Measurements from ENCODE around the gene COG4.

COG4 gene

GRCh38 chr16:70478169-70478568 is 45.2 kb downstream of the COG4 start:
- no peak for DNase-seq

GRCh38 chr16:70476272-70477020 is 46.9 kb downstream of the COG4 start:
- DNase-seq: no peak

DNA sequence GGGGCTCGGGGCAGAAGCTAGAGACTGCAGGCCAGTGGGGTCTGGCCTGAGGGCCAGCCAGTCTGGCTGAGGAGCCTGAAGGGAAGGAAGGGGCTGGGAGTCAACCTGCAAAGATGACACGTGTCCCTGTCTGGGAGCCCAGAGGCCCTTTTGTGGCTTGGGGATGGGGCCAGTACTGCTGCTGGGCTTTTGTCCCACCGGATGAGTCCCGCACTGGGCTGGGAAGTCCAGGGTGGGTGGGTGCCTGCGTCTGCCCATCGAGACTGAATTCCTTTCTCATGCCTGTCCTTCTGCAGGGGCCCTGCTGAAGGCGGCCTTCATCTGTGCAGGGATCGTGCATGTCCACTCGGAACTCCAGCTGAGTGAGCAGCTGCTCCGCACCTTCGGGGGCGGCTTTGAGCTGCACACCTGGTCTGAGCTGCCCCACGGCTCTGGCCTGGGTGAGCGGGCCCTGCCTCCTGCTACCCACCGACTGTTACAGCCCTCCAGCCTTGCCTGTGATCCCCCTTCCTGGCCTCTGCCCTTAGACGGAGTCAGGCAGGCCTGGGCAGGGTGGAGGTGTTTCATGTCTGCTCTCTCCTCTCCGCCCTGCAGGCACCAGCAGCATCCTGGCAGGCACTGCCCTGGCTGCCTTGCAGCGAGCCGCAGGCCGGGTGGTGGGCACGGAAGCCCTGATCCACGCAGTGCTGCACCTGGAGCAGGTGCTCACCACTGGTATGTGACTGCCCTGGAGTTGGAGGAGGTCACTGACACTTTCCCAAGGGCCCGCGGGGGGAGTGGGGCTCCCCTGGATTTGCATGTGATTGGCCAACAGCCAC is 48.1 kb downstream of the COG4 start:
- DNase-seq: no peak

DNA sequence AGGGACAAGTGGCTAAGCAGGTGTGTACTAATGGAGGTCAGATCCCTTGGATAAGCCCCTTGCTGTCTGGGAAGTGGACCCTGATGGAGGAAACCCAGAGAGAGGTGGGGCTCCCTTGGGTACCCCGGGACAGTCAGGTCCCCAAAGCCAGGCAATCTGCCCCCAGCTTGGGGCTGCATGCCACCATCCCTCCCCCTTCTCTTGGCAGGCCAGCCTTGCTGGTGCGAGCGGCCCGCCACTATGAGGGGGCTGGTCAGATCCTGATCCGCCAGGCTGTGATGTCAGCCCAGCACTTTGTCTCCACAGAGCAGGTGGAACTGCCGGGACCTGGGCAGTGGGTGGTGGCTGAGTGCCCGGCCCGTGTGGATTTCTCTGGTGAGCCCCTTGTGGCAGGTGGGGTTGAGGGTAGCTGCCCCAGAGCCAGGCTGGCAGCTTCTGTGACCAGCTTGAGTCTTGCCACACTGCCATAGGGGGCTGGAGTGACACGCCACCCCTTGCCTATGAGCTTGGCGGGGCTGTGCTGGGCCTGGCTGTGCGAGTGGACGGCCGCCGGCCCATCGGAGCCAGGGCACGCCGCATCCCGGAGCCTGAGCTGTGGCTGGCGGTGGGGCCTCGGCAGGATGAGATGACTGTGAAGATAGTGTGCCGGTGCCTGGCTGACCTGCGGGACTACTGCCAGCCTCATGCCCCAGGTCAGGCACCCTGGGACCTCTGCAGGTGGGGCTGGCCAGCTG is 48.9 kb downstream of the COG4 start:
- no peak for DNase-seq

GRCh38 chr16:70473446-70474319 is 49.7 kb downstream of the COG4 start:
- DNase-seq: no peak

GRCh38 chr16:70472786-70473433 is 50.4 kb downstream of the COG4 start:
- no peak for DNase-seq

DNA sequence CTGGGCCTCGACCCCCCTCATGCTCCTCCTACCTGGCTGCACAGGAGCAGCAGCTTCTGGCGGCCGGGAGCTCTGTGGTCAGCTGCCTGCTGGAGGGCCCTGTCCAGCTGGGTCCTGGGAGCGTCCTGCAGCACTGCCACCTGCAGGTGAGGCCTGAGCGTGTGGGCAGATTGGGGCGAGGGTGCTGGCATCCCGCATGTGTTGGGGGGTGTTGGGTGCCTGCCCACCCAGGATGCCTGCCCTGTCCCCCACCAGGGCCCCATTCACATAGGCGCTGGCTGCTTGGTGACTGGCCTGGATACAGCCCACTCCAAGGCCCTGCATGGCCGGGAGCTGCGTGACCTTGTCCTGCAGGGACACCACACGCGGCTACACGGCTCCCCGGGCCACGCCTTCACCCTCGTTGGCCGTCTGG is 52.4 kb downstream of the COG4 start:
- no peak for DNase-seq

DNA sequence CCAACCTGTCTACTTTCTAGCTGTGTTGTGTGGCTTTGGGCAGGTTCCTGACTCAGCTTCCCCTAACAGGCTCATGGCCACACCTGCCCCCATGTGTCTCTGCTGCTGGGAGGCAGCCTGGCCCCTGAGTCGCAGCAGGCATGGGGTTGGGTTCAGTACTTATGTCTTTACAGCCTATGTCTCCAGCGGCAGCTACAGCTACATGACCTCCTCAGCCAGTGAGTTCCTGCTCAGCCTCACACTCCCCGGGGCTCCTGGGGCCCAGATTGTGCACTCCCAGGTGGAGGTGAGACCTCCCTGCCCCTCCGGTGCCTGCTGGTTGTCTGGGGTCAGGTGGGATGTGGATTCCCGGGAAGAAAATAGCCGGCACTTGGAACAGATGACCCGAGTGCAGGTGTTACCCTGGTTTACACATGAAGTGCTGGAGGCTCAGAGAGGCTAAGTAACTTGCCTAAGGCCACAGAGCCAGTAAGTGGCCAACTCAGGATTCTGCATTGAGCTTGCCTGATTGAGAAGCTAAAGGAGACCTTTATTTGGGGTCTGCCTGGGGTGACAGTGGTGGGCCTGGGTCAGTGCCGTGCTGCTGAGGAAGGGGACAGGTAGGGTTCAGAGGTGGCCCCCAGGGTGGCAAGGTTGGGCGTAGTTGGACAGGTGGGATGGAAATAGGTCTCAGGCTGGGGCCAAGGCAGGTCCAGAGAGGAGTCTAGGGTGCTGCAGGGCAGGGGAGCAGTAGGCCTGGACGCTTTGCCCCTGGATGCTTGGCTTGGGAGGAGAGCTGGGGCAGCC is 53.0 kb downstream of the COG4 start:
- no peak for DNase-seq

DNA sequence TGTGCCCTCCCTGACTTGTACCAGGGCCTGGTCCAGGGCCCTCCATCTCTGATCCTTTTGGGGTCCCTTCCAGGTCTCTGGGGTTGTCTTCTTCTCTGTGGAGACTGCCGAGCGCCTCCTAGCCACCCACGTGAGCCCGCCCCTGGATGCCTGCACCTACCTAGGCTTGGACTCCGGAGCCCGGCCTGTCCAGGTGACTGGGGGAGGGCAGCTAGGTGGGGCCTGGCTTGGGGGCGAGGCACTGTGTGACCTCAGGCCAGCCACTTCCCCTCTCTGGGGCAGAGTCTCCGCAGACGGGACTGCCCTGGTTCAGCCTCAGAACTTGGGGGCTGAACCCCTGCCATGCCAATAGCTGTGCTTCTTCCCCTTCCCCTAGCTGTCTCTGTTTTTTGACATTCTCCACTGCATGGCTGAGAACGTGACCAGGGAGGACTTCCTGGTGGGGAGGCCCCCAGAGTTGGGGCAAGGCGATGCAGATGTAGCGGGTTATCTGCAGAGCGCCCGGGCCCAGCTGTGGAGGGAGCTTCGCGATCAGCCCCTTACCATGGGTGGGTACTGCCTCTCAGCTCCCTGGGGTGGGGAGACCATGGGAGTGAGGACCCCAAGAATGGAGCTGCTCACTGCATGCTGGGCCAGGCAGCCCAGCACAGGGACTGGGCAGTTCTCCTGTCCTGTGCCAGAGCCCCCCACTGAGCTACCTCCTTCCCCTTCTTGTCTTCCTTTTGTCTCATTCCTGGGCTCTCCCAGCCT is 54.4 kb downstream of the COG4 start:
- DNase-seq: no peak

GRCh38 chr16:70467608-70468007 is 55.7 kb downstream of the COG4 start:
- no peak for DNase-seq

- no peak for DNase-seq
Observed at GRCh38 chr16:70467113-70467512, 56.2 kb downstream of the COG4 start.

GRCh38 chr16:70466805-70467076 is 56.6 kb downstream of the COG4 start:
- no peak for DNase-seq

- no peak for DNase-seq
Observed at GRCh38 chr16:70465999-70466804, 57.2 kb downstream of the COG4 start.

DNA sequence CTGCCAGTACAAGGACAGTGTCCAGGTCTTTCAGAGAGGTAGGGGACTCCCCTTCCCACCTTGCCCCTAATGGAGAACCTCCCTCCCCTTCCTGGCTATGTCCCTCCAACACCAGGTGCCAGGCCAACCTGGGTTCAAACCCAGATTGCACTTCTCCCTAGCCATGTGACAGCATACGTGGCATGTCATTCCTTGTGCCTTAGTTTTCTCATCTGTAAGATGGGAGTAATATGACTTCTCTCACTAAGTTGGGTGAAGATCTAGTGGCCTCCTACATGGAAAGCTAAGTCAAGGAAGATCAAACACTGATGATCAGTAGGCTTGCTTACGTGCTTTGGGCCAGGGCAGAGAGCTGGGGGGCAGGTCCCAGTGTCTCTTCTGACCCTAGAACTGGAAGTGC is 60.1 kb downstream of the COG4 start:
- no peak for DNase-seq

DNA sequence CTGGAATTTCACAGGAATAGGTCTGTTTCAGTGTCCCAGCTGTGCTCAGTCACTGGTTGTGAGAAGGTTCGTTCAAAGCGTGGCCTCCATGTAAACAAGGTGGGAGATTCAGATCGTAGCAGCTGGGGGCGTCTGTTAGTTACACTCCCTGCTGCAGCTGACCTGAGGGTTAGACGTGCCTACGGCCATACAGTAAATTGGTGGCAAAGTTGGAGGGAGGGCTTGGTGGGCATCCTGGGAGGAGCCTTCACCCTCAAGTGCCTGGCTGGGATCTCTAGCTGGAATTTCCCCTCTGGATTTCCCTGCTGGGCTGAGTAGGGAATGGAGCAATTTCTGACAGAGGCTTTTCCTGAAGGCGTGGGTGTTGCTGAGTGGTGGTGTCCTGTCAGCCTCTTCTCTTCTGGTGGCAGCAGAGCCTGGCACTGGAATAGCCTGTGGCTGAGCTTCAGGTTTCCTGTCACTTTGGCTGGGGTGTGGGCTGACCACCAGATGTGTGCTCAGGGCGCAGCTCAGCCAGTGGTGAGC is 62.6 kb downstream of the COG4 start:
- DNase-seq: no peak

DNA sequence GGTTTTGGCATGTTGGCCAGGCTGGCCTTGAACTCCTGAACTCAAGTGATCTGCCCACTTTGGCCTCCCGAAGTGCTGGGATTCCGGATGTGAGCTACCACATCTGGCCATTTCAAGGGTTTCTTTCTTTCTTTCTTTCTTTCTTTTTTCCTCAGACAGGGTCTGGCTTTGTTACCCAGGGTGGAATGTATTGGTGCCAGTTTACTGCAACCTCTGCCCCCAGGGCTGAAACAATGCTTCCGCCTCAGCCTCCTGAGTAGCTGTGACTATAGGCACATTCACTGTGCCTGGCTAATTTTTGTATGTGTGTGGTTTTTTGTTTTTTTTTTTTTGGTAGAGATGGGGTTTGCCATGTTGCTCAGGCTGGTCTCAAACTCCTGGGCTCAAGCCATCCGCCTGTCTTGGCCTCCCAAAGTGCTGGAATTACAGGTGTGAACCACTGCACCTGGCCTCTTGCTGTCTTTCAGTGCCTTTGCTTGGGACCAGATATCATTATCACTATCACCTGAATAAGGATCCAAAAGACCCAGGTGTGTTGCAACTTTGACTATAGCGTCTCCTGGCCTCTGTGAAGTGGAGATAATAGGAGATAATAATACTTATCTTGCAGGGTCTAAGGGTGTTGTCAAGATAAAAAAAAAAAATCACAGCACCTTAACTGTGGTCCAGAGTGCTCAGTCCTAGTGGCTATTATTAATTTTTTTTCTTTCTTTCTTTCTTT is 65.7 kb downstream of the COG4 start:
- no peak for DNase-seq

GRCh38 chr16:70455910-70456309 is 67.4 kb downstream of the COG4 start:
- no peak for DNase-seq

- peak; percentile 35 to 51 (median 47) for DNase-seq
Observed at GRCh38 chr16:70454222-70455034, 68.9 kb downstream of the COG4 start, which contains the start of gene FCSK. FCSK (plus strand) TSS chr16:70454595; CDS start chr16:70463191, 8,596 bp downstream.
